B cell (primary cell): Measurements from ENCODE around the gene TSPO2.
A peak's percentile ranks its signal among the peaks of the same experiment; 100 is the strongest.

ENCODE experiments used
- CTCF ChIP-seq: fragments of 200-600 bp; IDR thresholded peaks from one replicate; pipeline ENCODE4 v1.8.0; 2022; ENCODE audit warnings: antibody characterized with exemption, mild to moderate bottlenecking
- EZH2 ChIP-seq: IDR thresholded peaks from 2 replicates; pipeline ENCODE4 v1.6.1; 2012; ENCODE audit warnings: borderline replicate concordance, low read depth, mild to moderate bottlenecking, moderate library complexity, low read length; ENCODE audit not compliant: insufficient read depth, poor library complexity, severe bottlenecking

DNA sequence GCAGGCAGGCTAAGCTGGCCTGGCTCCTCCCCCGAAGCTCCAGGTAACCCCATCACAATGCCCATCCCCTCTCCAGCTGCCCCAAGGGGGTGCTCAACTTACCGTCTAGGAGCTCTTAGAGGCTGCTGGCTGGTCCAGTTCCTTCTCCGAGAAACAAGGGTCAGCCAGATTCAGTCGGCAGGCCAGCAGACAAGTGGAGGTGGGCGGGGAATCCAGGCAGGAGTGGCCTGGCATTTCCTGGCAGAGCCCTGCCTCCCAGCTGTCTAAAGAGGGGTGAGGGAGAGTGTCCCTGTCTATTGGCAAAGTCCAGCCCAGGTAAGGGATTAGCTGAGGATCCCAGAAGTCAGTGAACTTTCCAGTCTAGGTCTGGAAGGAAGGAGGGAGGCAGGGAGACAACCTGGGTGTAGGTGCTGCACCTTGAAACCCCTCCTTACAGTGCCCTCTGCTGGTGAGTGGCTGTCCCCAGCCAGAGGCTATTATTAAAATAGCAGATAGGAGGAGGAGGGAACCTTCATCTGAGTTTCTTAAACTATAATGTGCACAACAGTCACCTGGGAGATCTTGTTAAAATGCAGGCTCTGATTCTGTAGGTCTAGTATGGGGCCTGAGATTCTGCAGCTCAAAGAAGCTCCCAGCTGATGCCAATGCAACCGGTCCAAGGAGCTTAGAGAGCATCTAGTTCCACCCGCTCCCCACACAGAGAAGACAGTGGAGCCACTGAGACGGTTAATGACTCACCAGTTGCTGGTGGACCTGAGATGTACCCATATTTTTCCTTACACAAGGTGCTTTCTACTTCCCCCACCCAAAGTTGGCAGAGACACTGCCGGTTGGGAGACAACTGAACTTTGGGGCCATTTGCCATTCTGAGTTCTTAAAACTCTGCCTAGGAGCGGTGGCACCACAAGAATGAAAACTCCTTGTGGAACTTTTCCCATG, 2.9 kb upstream of the TSPO2 start, which contains the start of gene UNC5CL:
- TF ChIP-seq CTCF (peak; percentile 73), EZH2 (no peak)
